Measurements from ENCODE around the gene CDX1.

The CDX1 gene

DNA sequence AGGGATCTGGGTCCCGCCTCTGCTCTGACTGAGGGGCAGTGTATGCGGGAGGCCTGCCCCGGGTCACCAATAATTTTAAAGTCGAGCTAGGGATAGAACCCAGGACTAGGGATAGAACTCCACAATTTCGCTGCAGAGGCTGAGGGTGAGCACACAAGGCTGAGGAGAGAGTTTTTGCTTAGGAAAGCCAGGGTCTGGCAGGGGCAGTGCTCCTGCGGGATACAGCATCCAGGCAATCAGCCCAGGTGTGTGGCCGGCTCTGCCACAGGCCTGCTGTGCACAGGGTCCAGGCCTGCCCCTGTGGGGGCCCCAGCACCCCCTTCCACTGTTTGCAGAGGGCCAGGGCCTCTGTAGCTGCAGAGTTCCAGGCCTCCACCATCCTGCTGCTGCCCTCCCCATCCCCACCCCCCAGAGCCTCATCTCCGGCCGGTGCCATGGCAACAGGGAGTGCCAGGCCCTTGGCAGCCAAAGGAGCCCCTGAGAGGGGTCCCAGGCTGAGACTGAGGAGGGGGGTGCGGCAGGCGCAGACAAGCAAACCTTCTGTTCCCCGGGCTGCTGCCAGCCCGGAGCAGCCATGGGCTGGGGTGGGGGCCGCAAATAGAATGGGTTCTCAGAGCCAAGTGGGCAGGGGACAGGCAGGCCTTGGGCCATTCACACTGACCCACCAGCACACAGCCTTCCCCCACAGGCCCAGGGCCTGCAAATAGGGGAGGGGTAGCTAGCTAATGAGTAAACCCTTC is 19.5 kb upstream of the CDX1 start:
- DNase-seq (ENCODE audit: low read depth) = no peak

DNA sequence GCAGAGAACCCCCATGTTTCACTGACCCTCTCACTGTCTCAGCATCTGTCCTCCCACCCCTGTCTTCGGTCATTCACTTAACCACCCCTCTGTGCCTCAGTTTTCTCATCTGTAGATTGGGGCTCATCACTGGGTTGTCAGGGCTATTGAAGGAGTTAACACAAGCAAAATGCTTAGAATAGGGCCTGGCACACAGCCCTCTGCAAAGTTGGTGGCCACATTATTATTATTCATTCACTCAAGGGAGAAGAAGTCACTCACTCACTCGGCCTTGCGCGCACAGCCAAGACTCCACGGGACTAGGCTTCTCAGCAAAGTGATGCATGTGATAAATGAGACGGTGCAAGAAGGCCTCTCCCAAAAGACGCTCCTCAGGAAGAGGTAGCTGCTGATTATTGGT is 18.9 kb upstream of the CDX1 start:
- no peak for DNase-seq (ENCODE audit: low read depth)

DNA sequence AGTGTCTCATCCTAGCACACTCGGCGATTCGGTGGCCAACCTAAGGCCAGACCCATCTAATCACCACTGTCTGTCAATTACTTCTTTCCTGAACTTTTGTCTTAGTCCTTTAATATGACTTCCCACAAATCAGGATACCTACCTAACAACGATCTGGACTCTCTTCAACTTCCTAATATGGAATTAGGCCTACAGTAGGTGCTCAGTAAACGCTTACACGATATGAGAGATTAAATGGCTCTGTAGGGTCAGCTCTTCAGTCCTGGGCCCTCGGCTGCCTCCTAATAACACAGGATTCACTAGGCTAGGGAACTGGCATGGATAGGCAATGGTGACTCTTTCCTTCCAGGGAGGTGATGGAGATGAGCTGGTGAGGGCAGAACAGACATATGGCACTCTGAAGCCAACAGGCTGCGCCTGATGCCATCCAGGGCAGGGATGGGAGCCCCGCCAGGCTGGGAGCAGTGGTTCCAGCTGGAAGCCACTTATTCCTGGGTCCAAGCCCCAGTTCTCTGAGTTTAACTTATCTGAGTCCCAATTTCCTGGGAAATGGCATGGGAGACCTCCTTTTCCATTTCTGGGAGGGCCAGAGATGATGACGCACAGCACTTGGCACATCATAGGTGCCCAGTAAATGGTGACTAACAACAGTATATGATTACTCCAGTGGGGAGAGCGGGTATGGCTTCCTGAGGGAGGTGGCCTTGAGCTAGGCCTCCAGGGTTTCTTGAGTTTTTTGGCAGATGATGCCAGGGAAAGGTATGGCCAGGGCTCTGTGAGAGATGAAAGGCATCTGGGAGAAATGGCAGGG is 18.3 kb upstream of the CDX1 start:
- no peak for DNase-seq (ENCODE audit: low read depth)

DNA sequence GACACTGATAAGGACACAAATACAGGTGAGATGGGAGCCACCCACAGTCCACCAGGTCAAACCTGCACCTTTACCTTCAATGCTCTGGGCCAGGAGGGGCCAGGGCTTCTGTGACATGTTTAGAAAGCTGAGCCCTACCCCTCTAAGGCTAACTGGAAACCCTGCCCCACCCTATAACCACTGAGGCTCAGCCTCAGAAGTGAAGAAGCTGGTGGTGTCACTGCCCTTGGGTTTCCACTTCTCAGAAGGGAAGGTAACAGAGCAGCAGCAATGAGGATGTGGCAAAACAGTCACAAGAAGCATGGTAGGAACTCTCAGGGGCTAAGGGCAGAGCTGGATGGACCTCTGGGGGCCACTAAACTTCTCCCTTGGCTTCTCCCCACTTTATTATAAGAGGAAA is 17.0 kb upstream of the CDX1 start:
- no peak for DNase-seq (ENCODE audit: low read depth)

DNA sequence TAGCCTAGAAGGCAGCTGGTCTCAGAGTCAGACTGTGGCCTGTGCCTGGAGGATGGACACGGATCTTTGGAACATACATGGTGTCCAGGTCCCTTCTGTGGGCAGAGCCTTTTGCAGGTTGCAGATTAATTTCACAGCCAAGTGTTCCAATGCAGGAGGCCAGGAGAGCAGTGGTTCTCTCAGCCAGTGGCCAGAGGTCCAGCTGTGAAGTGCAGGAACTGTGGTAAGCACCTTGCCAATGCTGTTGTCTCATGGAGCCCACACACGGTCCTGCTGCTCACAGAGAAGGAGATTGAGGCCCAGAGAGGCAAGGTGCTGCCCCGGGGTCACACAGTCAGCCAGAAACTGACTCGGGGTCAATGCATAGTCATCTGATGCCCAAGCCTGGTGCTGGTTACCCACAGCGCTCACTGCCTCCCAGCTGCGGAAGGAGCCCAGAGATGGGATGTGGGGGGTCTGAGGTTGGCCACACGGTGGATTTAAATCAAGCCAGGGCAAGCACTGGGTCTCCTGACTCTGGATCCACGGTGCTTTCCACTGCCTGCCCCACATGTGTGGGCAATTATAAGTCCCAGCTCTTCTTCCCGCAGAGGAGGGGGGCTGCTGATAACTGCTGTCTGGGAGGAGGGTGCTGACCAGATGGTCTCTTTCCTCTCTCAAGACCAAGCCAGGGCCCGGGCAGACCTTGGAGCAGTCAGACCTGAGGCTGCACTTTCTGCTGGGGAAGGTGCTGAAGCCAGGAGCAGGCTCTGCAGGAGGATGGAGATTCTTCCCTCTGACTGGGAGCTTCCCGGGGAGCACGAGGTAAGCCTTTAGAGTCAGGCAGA is 13.7 kb upstream of the CDX1 start:
- DNase-seq (ENCODE audit: low read depth) = no peak

DNA sequence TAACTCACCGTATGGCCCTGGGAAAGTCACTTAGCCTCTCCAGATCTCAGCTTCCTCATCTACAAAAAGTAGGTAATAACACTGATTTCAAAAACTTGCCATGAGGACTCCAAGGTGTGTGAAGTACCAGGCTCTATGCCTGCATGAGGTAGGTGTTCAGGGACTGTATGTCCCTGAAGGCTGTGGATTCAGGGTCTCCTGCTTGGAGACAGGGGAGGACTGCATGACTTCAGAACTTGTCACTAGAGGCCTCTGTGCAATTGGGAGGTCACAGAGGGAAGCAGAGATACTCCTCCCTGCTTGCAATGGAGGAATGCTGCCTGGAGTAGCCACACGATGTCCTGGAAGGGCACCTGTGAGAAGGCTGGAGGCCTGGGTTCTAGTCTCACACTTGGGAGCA is 13.1 kb upstream of the CDX1 start:
- no peak for DNase-seq (ENCODE audit: low read depth)

DNA sequence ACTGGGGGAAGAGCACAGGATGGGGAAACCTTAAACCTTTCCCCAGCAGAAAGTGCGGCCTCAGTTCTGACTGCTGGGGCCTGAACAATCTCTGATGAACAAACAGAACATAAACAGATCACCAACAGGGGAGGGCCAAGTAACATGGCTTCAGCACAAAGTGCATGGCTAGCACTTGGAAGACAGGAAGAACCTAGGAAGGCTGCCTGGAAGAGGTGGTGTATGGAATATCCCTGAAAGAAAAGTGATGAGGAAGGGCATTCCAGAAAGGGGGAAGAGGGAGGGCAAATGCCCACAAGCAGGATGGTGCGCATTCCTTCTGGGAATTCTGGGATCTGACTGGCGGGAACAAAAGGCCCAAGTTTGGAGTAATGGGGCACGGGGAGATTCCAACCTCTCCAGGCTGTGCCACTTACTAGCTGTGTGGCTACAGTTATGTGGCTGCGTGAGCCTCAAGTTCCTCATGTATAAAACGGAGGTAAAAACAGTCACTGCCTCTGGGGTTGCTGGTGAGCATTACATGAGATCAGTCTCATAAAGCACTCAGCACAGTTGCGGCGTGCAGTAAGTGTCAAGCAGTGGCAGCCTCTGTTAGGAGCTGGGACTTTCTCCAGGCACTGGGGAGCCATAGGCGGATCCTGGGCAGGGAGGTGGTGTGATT is 12.5 kb upstream of the CDX1 start:
- DNase-seq (ENCODE audit: low read depth) = no peak

DNA sequence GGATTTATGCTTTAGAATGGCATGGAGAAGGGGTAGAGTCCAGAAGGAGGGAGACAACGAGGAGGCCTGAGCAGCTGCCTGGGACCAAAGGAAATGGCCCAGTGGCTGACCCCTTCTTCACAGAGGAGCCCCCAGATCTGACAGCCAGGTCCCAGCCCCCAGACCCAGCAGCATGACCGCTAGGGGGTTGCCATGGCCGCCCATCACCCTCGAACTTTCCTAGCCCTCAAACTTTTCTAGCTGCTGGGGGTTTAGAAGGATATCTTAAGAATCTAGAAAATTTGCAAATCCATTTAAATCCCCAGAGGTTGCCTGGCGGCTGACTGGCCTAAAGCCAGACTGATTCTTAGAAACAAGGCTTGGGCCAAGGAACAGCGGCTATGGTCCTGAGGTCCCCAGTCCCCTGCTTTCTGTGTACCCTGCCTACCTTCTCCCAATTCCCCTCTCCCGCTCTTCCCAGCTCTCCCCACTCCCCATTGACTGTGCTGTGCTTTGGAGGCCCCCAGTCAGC is 11.9 kb upstream of the CDX1 start:
- no peak for DNase-seq (ENCODE audit: low read depth)

DNA sequence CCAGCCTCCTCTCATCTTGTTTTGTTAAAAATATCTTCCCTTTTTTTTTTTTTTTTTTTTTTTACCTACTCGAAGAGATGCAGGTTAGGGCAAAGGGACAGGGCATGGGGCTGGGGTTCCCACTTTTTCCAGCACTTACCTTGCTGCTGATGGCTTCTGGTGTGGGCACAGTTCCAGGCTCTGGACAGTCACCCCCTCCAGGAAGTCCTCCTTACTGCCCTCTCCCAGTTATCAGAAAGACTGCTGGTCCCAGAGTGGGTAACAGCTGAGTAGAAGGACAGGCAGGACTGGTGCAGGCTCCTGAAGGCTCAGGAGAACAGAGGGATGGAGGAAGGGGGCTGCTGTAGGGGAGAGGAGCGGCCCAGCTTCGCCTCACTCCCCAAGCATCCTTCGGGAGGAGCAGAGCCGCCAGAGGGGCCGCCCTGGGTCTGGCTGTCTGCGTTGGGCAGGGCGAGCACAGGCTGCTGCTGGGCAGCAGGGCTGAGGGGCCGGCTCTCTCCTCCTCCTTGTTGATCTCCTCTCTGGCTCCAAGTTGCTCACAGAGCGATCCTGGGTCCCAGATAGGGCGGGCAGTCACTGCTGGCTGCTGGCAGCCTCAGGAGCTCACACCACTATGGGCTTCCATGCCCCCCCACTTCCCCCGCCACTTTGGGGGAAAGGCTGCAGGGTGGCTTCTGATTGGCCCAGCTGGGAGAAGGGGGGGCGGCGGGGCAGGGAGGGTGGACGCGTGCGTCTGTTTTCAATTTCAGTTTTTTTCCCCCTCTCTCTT is 11.1 kb upstream of the CDX1 start, which contains the start of gene PDGFRB:
Gene PDGFRB (minus strand): TSS at position 588 of the 769 bp plus-strand sequence. CDS start 18,798 bp downstream, outside the sequence.
- no peak for DNase-seq (ENCODE audit: low read depth)

DNA sequence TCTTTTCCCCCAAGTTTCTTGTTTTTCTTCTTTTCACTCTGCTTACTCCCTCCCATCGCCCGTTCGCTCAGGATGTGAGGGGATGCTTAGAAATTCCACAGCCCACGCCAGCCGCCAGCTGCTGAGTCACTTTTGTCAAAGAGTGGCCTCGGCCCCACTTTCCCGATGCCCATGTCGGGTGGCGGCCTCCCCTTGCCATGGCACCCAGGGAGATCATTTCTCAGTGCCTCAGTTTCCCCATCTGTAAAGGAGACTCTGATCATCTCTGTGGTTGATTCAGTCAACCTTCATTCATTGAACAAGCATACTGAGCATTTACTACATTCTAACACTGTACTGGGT is 10.6 kb upstream of the CDX1 start:
- no peak for DNase-seq (ENCODE audit: low read depth)

DNA sequence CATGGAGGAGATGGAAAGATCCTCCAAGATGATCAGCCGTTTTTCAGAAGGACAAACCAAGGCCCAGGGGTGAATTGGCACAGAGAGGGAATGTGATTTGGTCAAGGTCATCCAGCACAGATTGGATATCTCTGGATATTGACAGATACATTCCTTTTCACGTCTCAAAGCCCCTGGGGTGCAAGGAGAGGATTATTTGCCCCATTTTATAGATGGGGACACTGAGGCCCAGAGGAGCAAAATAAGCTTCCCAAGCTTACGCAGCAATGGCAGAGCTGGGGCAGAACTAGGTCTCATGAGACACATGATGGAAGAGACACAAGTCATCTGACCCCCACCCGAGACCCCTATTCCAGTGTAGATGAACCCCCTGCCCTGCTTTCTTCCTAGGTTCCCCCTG is 10.0 kb upstream of the CDX1 start:
- no peak for DNase-seq (ENCODE audit: low read depth)

DNA sequence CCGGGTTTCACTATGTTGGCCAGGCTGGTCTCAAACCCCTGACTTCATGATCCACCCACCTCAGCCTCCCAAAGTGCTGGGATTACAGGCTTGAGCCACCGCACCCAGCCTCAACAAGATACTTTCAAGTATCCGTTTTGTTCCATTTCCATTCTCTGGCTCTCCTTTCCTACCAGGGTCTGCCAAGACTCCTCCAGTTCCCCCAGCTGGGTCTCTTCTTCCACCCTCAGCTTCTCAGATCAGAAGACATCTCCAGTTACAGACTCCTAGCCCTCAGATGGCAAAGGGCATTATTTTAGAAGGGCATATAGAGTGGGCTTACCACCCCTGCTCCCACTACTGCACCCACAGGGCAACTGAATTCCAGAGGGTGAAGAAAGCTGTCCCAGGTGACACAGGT is 9.4 kb upstream of the CDX1 start:
- DNase-seq (ENCODE audit: low read depth) = no peak

DNA sequence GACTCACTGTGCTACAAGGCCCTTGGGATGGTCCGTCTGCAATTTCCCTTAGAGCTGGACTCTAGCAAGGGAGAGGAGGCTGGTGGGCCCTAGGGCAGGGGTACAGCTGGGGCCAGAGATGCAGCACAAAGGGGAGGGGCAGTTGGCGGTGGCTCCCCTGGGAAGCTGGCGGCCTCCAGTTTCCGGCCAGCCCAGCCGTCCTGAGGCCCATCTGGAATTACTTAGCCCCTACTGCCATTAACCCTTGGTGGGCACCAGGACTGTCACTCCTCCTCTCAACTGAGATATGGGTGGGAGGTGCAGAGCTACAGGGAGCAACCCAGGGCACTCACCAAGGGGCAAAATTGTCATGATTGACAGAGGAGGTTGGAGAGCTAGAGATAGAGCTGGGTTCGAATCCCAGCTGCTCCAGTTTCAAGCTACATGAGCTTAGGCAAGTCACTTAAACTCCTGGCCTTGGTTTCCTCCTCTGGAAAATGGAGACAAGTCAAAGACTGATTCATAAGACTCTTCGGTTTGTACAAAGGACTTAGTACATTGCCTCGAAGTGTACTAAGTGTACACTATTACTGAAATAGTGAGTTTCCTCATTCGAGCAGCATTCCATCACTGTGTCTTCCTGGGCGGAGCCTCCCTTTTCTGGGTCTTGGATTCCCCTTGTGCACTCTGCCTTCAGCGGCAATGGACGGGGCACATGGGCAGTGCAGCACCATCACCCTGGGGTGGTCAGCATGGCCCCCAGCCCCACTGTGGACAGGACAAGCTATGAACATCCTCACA is 8.2 kb upstream of the CDX1 start:
- DNase-seq (ENCODE audit: low read depth) = no peak

DNA sequence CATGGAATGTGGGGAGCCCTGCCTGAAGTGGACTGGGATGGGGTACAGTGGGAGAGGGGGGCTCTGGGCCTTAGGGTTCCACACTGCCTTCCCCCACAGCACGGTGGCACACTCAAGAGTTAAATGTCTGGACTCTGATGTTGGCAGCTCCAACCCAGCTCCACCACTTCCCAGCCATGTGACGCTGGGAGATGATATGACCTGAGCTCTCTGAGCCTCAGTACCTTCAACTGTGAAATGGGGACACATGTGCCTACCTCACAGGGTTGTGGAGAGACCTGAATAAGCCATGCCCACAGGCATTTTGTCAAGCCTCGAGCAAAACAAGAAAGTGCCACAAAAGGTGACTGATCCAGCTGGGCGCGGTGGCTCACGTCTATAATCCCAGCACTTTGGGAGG is 7.5 kb upstream of the CDX1 start:
- no peak for DNase-seq (ENCODE audit: low read depth)

DNA sequence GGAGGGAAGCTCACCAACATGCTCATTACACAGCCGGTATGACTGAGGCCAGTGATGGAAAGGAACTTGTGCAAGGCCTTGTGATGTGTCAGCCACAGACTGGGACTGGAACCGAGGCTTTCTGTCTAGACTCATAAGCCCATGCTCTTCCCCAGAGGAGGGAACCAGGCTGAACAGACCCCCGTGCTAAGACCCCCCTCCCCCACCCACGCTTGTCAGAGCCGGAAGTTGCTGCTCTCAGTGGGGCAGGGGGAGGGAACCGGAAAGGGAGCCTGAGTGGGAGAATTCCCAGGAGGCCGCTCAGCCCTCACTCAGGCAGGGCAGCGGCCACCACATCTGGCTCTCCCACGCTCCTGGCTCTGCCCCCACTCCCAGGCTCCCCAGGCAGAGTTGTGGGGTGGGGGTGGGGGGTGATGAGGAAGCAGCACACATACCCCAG is 6.8 kb upstream of the CDX1 start:
- DNase-seq (ENCODE audit: low read depth) = no peak

DNA sequence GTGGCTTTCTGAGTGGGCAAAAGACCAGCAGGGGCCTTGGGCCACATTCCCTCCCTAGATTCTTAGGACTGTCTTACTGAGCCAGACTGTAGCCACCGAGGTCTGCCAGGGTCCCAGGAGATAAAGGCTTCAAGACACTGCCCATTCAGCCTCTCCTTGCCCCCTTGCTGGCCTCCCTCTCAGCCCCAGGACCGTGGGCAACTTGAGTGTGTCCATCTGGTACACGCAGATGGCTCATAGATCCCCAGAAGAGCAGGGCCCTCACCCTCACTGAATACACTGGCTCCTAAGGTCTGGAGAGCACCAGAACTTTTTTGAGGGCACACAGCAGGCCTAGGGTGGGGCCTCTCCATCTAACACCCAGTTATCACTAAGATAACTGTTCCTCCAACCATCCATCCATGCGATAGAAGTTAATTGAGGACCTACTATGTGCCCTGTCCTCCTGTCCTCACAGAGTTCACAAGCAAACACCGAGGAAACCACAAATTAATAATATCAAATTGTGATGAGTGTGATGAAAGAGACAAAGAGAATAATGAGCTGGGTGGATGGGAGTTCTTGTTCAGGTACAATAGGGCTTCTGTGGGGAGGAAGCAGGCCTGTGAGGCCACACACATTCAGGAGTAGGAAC is 6.0 kb upstream of the CDX1 start:
- DNase-seq (ENCODE audit: low read depth) = no peak

DNA sequence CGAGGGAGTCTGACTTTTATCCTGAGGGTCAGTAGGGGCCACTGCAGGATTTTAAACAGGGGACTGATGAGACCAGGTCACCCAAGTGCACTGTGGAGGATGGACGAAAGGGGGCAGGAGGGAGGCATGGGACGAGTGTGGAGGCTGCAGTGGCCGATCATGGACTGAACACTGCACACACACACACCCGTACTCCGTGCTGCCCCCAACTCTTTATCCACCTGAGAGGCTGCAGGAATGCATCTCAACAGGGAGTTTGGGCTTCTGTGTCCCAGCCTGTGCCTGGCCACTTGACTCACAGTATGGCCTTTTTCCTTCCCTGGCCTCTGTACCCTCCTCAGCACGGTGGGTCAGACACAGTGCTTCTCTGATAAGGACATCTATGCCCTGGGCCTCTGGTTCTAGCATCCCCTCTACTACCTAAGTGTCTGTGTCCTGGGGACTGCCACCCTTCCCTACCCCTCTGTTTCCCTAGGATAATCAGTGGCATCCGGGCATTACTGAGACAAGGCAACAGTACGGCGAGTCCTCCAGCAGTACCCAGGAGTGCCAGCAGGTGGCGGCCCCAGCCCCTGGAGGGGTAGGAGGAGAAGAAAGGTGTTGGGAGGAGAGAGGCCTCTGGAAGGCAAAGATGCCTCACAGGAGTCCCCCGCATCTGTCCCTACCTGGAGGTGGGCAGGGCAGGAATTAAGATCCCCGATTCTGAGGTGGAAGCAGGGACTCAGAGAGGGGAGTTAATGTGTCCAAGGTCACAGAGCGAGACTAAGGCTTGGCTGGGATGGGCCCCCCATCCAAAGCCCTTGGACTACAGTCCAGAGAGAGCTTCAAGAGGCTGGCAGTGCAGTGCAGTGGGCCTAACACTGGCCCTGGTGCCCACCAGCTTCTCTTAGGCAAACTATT is 5.1 kb upstream of the CDX1 start:
- no peak for DNase-seq (ENCODE audit: low read depth)

DNA sequence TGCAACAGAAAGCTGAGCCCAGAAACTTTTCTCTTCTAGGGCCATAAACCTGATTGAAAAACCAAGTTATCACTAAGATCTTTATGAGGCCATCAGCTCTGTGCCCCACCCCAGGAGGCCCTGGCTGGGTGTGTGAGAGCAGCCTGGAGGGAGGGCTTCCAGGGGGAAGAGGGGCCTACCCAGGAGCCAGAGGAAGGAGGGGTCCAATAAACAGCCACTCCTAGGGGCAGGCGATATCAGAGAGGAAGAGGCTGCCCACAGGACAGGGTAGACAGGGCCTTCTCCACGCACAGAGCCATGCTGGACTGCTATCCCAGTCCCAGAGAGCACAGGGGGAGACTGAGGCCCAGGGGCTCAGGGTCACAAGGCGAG is 4.5 kb upstream of the CDX1 start:
- no peak for DNase-seq (ENCODE audit: low read depth)

DNA sequence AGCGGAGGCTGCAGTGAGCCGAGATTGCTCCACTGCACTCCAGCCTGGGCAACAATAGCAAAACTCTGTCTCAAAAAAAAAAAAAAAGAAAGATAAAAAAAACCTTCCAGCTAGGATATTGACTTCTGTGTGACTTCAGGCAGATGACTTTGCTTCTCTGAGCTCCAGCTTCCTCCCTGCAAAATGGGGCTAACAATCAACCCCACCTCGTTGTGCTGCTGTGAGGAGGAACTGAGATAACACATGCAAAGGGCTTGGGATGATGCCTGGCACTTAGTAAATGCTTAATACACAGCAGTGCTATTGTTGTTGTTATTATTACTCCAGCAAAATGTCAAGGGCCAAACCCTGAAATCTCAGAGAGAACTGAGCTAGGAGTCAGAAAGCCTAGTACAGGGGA is 3.5 kb upstream of the CDX1 start:
- DNase-seq (ENCODE audit: low read depth) = no peak

Measured in HS-27A (cell line).